Measurements from ENCODE around the gene PRX. TPM values are rescaled to one million over a fixed set of nuclear protein-coding genes. Genes with fewer than 3 reads are reported as not detected.

Gene PRX
- total RNA-seq, 1 donor from 2014 or later: 11.7 TPM

GRCh38 chr19:40344422-40344821 lies 68.8 kb downstream of the PRX start:
- Mint-ChIP-seq H3K27ac (peak overlapping the region; percentile 83), H3K4me3 (peak overlapping the region; percentile 60), H3K27me3 (no peaks in the 10 kb centered on the region), H3K9me3 (no peaks in the 10 kb centered on the region), H3K4me1 (ENCODE audit: unreplicated experiment) (peaks cover 23% of the 10 kb centered on the region), H3K36me3 (peaks cover 10% of the 10 kb centered on the region)
- DNase-seq (ENCODE audit: extremely low spot score, unreplicated experiment): no peak
- TF ChIP-seq CTCF (conservative IDR thresholded peaks at IDR 0.05): no peak

Small RNA genes within 50 kb of the gene (microRNA-seq; reads per million reads assigned to microRNA genes)
- gene MIR6796: not detected

Other genes starting within 250 kb of the PRX start
- 16.8 and 23.4 TPM in 2 replicates for gene MAP3K10, start 222.0 kb downstream of the PRX start, total RNA-seq (ENCODE audit: low replicate concordance)
- 0.39 and 0.48 TPM in 2 replicates for gene TTC9B, start 195.0 kb downstream of the PRX start, total RNA-seq (ENCODE audit: low replicate concordance)
- gene CCNP, start 186.7 kb downstream of the PRX start, total RNA-seq (ENCODE audit: low replicate concordance): 0.60 and 0.98 TPM in 2 replicates
- 138 and 149 TPM in 2 replicates for gene AKT2, start 128.0 kb downstream of the PRX start, total RNA-seq (ENCODE audit: low replicate concordance)
- 15.3 and 18.6 TPM in 2 replicates for gene C19orf47, start 65.0 kb downstream of the PRX start, total RNA-seq (ENCODE audit: low replicate concordance)
- 234 and 244 TPM in 2 replicates for gene PLD3, start 64.7 kb downstream of the PRX start, total RNA-seq (ENCODE audit: low replicate concordance)
- 0.12 TPM in 1 of 2 replicates, not detected in the other for gene HIPK4, start 23.2 kb downstream of the PRX start, total RNA-seq (ENCODE audit: low replicate concordance)
- 9.2 and 14.4 TPM in 2 replicates for gene SERTAD1, start 12.6 kb upstream of the PRX start, total RNA-seq (ENCODE audit: low replicate concordance)
- gene SERTAD3, start 31.0 kb upstream of the PRX start, total RNA-seq (ENCODE audit: low replicate concordance): 33.7 and 41.7 TPM in 2 replicates
- gene BLVRB, start 52.4 kb upstream of the PRX start, total RNA-seq (ENCODE audit: low replicate concordance): 32.2 and 47.9 TPM in 2 replicates
- gene SPTBN4, start 53.6 kb upstream of the PRX start, total RNA-seq (ENCODE audit: low replicate concordance): 2.6 and 2.9 TPM in 2 replicates
- 54.6 and 55.4 TPM in 2 replicates for gene SHKBP1, start 163.5 kb upstream of the PRX start, total RNA-seq (ENCODE audit: low replicate concordance)
- gene LTBP4, start 188.0 kb upstream of the PRX start, total RNA-seq (ENCODE audit: low replicate concordance): 31.8 and 145 TPM in 2 replicates

Data from type B pancreatic cell (in vitro differentiated cells).